Stomach smooth muscle (tissue), 2 donors: ENCODE measurements around the gene EIF3L.
A peak's percentile ranks its signal among the peaks of the same experiment; 100 is the strongest.

Source experiments
- H3K27ac ChIP-seq: one replicate; pipeline ENCODE4 v1.7.0; 2013; ENCODE audit warnings: mild to moderate bottlenecking, low read length, inconsistent platforms
- H3K27me3 ChIP-seq, 2 donors: one replicate each; pipeline ENCODE4 v1.7.0; 2013; ENCODE audit warnings: low read length in 2 of 2; ENCODE audit not compliant: insufficient read depth in 2 of 2, control insufficient read depth in 1 of 2
- H3K36me3 ChIP-seq, 2 donors: one replicate each; pipeline ENCODE4 v1.7.0; 2013; ENCODE audit warnings: low read length in 2 of 2; ENCODE audit not compliant: control insufficient read depth in 2 of 2, insufficient read depth in 2 of 2
- H3K4me1 ChIP-seq: one replicate; pipeline ENCODE4 v1.7.0; 2013; ENCODE audit warnings: low read length; ENCODE audit not compliant: control insufficient read depth, insufficient read depth
- H3K4me3 ChIP-seq, 2 donors: one replicate each; pipeline ENCODE4 v1.7.0; 2013; ENCODE audit warnings: low read length in 2 of 2
- H3K9ac ChIP-seq, 2 donors: one replicate each; pipeline ENCODE4 v1.7.0; 2013; ENCODE audit warnings: low read length in 2 of 2, mild to moderate bottlenecking in 1 of 2
- H3K9me3 ChIP-seq, 2 donors: one replicate each; pipeline ENCODE4 v1.7.0; 2013; ENCODE audit warnings: low read length in 2 of 2; ENCODE audit not compliant: control insufficient read depth in 2 of 2
- donor health status: healthy.
- donor health status: Pancreatic carcinoma.

The EIF3L gene

DNA sequence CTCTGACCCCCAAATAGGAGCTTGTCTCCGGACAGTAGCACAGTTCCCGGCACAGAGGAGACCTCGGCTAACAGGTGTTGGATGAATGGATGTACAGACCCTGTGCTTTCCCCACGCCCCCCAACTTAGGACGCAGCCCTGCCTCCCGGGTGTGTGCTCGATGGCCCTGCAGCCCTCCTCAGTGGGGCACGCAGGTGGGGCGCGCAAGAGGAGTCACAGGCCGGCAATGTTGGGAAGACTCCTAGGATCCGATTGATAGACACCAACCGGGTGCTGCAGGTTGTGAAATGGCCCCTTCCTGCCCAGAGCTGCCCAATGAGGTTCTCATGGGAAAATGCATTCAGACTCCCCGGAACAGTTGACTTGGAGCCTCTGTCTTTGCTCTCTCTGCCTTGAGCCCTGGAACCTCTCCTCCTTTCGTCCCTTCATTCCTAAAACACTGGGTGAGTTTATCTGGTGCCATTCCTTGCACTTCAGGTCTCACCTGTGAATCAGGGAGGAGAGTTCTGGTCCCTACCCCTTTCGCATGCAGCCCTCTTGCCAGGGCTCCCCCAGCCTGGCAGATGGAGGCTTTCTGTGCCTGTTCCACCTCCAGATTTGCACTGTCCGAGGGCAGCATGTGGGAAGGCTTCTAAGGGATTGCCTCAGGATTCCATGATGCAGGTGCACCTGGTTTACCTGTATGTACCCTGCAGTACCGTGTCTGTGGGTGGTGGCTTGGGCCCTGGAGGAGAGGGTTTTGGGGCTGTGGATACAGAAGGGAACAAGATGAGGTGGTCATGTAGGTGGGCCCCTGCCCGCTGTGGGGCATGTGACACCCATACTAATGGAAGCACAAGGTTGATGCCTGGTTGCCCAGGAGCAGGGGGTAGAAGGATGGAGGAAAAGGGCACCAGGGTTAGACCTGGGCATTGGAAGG is 58.1 kb downstream of the EIF3L start:
- H3K27me3 ChIP-seq: no peaks in the 10 kb centered on the region
- H3K9ac ChIP-seq: peak overlapping the region; percentile 84 to 92
- peaks cover 62% of the 10 kb centered on the region for H3K4me1 ChIP-seq
- no peaks in the 10 kb centered on the region for H3K9me3 ChIP-seq
- H3K4me3 ChIP-seq: peak overlapping the region; percentile 74 to 88
- H3K27ac ChIP-seq: peak overlapping the region; percentile 90
- peaks cover 5 to 7% of the 10 kb centered on the region in 2 donors for H3K36me3 ChIP-seq

DNA sequence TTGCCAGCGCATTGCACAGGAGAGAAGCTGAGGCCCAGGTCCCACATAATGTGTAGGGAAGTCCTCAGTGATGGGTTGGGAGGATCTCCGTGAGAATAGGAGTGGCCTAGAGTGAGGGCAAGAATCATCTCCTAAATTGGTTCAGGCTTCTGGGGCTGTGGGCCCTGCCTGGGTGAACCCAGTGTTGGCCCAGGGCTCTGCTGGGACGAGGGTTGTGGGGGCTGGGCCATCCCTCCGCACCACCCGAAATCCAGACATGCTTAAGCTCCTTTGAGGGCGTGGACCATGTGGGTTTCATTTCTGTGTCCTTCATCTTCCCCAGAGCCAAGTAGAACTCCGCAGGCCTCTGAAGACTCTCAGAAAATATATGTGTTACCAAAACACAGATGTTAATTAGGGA is 60.5 kb downstream of the EIF3L start:
- Histone ChIP-seq H3K4me1 (peaks cover 64% of the 10 kb centered on the region), H3K9me3 (no peaks in the 10 kb centered on the region), H3K27me3 (no peaks in the 10 kb centered on the region), H3K4me3 (peak overlapping the region; percentile 35 to 54), H3K9ac (peak overlapping the region; percentile 72 to 76), H3K36me3 (peaks cover 12 to 17% of the 10 kb centered on the region in 2 donors), H3K27ac (peak overlapping the region; percentile 97)

GRCh38 chr22:37910890-37911672 is 61.9 kb downstream of the EIF3L start:
- Histone ChIP-seq H3K4me1 (peaks cover 54% of the 10 kb centered on the region), H3K4me3 (peak overlapping the region in 1 of 2 donors; percentile 54), H3K27ac (peak overlapping the region; percentile 97)

DNA sequence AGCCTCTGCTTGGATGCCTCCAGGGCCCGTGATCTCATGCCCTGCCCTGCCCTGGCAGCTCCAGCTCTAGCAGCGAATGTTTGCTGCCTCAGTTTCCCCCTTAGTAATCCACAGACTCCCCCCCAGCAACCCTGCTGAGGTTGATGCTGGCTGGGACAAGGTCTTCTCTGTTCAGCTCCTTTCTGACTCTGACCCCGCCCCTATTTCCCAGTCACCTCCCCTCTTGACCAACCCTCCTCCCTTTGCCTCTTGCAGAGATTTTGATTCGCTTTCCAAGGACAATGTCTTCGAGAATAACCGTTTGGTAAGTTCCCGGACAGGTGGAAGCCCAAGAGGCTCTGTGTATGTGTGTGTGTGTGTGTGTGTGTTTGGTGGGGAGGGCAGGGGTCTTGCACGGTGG is 62.5 kb downstream of the EIF3L start:
- Histone ChIP-seq H3K9ac (peak overlapping the region; percentile 21 to 64), H3K36me3 (peaks cover 19 to 33% of the 10 kb centered on the region in 2 donors)

More at GRCh38 chr22:37910890-37911672, 61.9 kb downstream of the EIF3L start:
- Histone ChIP-seq H3K27me3 (no peaks in the 10 kb centered on the region), H3K36me3 (peaks cover 14 to 27% of the 10 kb centered on the region in 2 donors), H3K9me3 (no peaks in the 10 kb centered on the region), H3K9ac (peak overlapping the region; percentile 72 to 76)

GRCh38 chr22:37912171-37912570 is 63.0 kb downstream of the EIF3L start:
- peak overlapping the region in 1 of 2 donors; percentile 64 for H3K9ac ChIP-seq
- H3K4me3 ChIP-seq: no peak overlapping the region
- peaks cover 23 to 35% of the 10 kb centered on the region in 2 donors for H3K36me3 ChIP-seq
- no peaks in the 10 kb centered on the region for H3K27me3 ChIP-seq
- no peaks in the 10 kb centered on the region for H3K9me3 ChIP-seq
- peaks cover 49% of the 10 kb centered on the region for H3K4me1 ChIP-seq
- peak overlapping the region; percentile 97 for H3K27ac ChIP-seq

More for the DNA sequence above, 62.5 kb downstream of the EIF3L start:
- Histone ChIP-seq H3K27ac (peak overlapping the region; percentile 97), H3K9me3 (no peaks in the 10 kb centered on the region), H3K27me3 (no peaks in the 10 kb centered on the region), H3K4me3 (peak overlapping the region in 1 of 2 donors; percentile 47), H3K4me1 (peaks cover 54% of the 10 kb centered on the region)

GRCh38 chr22:37913233-37913721 is 64.1 kb downstream of the EIF3L start:
- Histone ChIP-seq H3K36me3 (peaks cover 34 to 42% of the 10 kb centered on the region in 2 donors), H3K9me3 (no peaks in the 10 kb centered on the region), H3K4me3 (no peak overlapping the region), H3K27ac (peak overlapping the region; percentile 55), H3K27me3 (no peaks in the 10 kb centered on the region), H3K4me1 (peaks cover 42% of the 10 kb centered on the region), H3K9ac (no peak overlapping the region)

GRCh38 chr22:37916311-37916710 is 67.1 kb downstream of the EIF3L start:
- H3K9me3 ChIP-seq: no peaks in the 10 kb centered on the region
- H3K36me3 ChIP-seq: peaks cover 50 to 62% of the 10 kb centered on the region in 2 donors
- peaks cover 17% of the 10 kb centered on the region for H3K4me1 ChIP-seq
- no peak overlapping the region for H3K9ac ChIP-seq
- H3K27ac ChIP-seq: peak overlapping the region; percentile 31
- no peak overlapping the region for H3K4me3 ChIP-seq
- H3K27me3 ChIP-seq: no peaks in the 10 kb centered on the region

GRCh38 chr22:37917874-37918548 is 68.8 kb downstream of the EIF3L start:
- peaks cover 48 to 60% of the 10 kb centered on the region in 2 donors for H3K36me3 ChIP-seq
- H3K27ac ChIP-seq: peak overlapping the region; percentile 24

GRCh38 chr22:37918580-37919270 is 69.5 kb downstream of the EIF3L start:
- Histone ChIP-seq H3K9me3 (no peaks in the 10 kb centered on the region), H3K27ac (peak overlapping the region; percentile 18), H3K36me3 (peaks cover 46 to 58% of the 10 kb centered on the region in 2 donors), H3K4me3 (no peak overlapping the region), H3K27me3 (no peaks in the 10 kb centered on the region), H3K4me1 (peaks cover 13% of the 10 kb centered on the region), H3K9ac (no peak overlapping the region)

More at GRCh38 chr22:37917874-37918548, 68.8 kb downstream of the EIF3L start:
- H3K4me1 ChIP-seq: peaks cover 12% of the 10 kb centered on the region
- no peaks in the 10 kb centered on the region for H3K9me3 ChIP-seq
- H3K4me3 ChIP-seq: no peak overlapping the region
- no peak overlapping the region for H3K9ac ChIP-seq
- no peaks in the 10 kb centered on the region for H3K27me3 ChIP-seq
